ENCODE data around the gene TGFB3. TPM values are rescaled to one million over a fixed set of nuclear protein-coding genes. Genes with fewer than 3 reads are reported as not detected.

Gene TGFB3
- total RNA-seq, 1 experiment from 2014 or later = 12.8 TPM

GRCh38 chr14:76007852-76008251, 26.1 kb upstream of the TGFB3 start:
- Histone ChIP-seq H3K9me3 (ENCODE audit: low read depth, low read length, poor library complexity, severe bottlenecking) (no peaks in the 10 kb centered on the region), H3K4me3 (ENCODE audit: low read depth, low read length, poor library complexity, severe bottlenecking) (no peak overlapping the region), H3K36me3 (ENCODE audit: insufficient read depth, low read length, poor library complexity, severe bottlenecking) (peaks cover 14% of the 10 kb centered on the region), H3K4me1 (ENCODE audit: insufficient read depth, low read length, poor library complexity, severe bottlenecking) (no peaks in the 10 kb centered on the region), H3K27ac (ENCODE audit: low read depth, low read length, poor library complexity, severe bottlenecking) (no peak overlapping the region), H3K27me3 (replicated peaks; ENCODE audit: insufficient read depth, low read depth, low read length, poor library complexity) (no peaks in the 10 kb centered on the region)
- no peak for TF ChIP-seq EZH2 (IDR thresholded peaks at IDR 0.05; ENCODE audit: borderline replicate concordance, low read depth, low read length, poor library complexity, severe bottlenecking)
- TF ChIP-seq CTCF (conservative IDR thresholded peaks at IDR 0.05; ENCODE audit: low read depth, low read length) = no peak
- intact Hi-C loops (cut with micrococcal nuclease; ENCODE audit: unreplicated experiment) = no loop called here
- DNase-seq (ENCODE audit: low spot score) = no peak
- POLR2A ChIA-PET (ENCODE audit: low non-redundant PET) = no interaction called here
- CTCF ChIA-PET = interaction anchor here (0.6 kb wide), 1 partner anchor 34 kb away, joined by 6 read pairs; no protein-coding TSS in a partner anchor
- no TSS peak for BruUV-seq (replicated peaks)

GRCh38 chr14:76007379-76007778, 25.6 kb upstream of the TGFB3 start:
- BruUV-seq (replicated peaks) = no TSS peak
- intact Hi-C loops (cut with micrococcal nuclease; ENCODE audit: unreplicated experiment) = no loop called here
- TF ChIP-seq CTCF (conservative IDR thresholded peaks at IDR 0.05; ENCODE audit: low read depth, low read length) (no peak), EZH2 (IDR thresholded peaks at IDR 0.05; ENCODE audit: borderline replicate concordance, low read depth, low read length, poor library complexity, severe bottlenecking) (no peak)
- no peaks in the 10 kb centered on the region for H3K4me1 ChIP-seq (ENCODE audit: insufficient read depth, low read length, poor library complexity, severe bottlenecking)
- no peak overlapping the region for H3K4me3 ChIP-seq (ENCODE audit: low read depth, low read length, poor library complexity, severe bottlenecking)
- peaks cover 14% of the 10 kb centered on the region for H3K36me3 ChIP-seq (ENCODE audit: insufficient read depth, low read length, poor library complexity, severe bottlenecking)
- no peaks in the 10 kb centered on the region for H3K9me3 ChIP-seq (ENCODE audit: low read depth, low read length, poor library complexity, severe bottlenecking)
- no peak overlapping the region for H3K27ac ChIP-seq (ENCODE audit: low read depth, low read length, poor library complexity, severe bottlenecking)
- no peak for DNase-seq (ENCODE audit: low spot score)
- CTCF ChIA-PET = no interaction called here
- H3K27me3 ChIP-seq (replicated peaks; ENCODE audit: insufficient read depth, low read depth, low read length, poor library complexity) = no peaks in the 10 kb centered on the region
- POLR2A ChIA-PET (ENCODE audit: low non-redundant PET) = no interaction called here

GRCh38 chr14:76006253-76006652, 24.5 kb upstream of the TGFB3 start:
- intact Hi-C loops (cut with micrococcal nuclease; ENCODE audit: unreplicated experiment) = no loop called here
- H3K27ac ChIP-seq (ENCODE audit: low read depth, low read length, poor library complexity, severe bottlenecking) = no peak overlapping the region
- H3K36me3 ChIP-seq (ENCODE audit: insufficient read depth, low read length, poor library complexity, severe bottlenecking) = peaks cover 14% of the 10 kb centered on the region
- H3K4me1 ChIP-seq (ENCODE audit: insufficient read depth, low read length, poor library complexity, severe bottlenecking) = no peaks in the 10 kb centered on the region
- H3K9me3 ChIP-seq (ENCODE audit: low read depth, low read length, poor library complexity, severe bottlenecking) = no peaks in the 10 kb centered on the region
- POLR2A ChIA-PET (ENCODE audit: low non-redundant PET) = no interaction called here
- CTCF ChIA-PET = no interaction called here
- DNase-seq (ENCODE audit: low spot score) = no peak
- H3K4me3 ChIP-seq (ENCODE audit: low read depth, low read length, poor library complexity, severe bottlenecking) = no peak overlapping the region
- no peaks in the 10 kb centered on the region for H3K27me3 ChIP-seq (replicated peaks; ENCODE audit: insufficient read depth, low read depth, low read length, poor library complexity)
- no TSS peak for BruUV-seq (replicated peaks)
- no peak for TF ChIP-seq CTCF (conservative IDR thresholded peaks at IDR 0.05; ENCODE audit: low read depth, low read length)
- no peak for TF ChIP-seq EZH2 (IDR thresholded peaks at IDR 0.05; ENCODE audit: borderline replicate concordance, low read depth, low read length, poor library complexity, severe bottlenecking)
